Mesenchymal stem cell (in vitro differentiated cells and primary cell): ENCODE data around the gene SLC2A9.

Experiments
- DNase-seq: peaks from one replicate; pipeline ENCODE4 v3.0.0-alpha.2; 2013
- H2AFZ ChIP-seq: one replicate; pipeline ENCODE4 v1.6.1; 2013; ENCODE audit warnings: low read depth, mild to moderate bottlenecking, control low read depth, inconsistent platforms, low read length, moderate library complexity
- H2AK5ac ChIP-seq: 2 replicates; pipeline ENCODE4 v1.6.1; 2013; ENCODE audit warnings: low read length, moderate library complexity, mild to moderate bottlenecking, inconsistent platforms; ENCODE audit not compliant: severe bottlenecking
- H2BK120ac ChIP-seq: one replicate; pipeline ENCODE4 v1.6.1; 2013; ENCODE audit warnings: low read depth, mild to moderate bottlenecking, inconsistent platforms, low read length, moderate library complexity
- H2BK12ac ChIP-seq, 2 experiments: one replicate each; pipeline ENCODE4 v1.6.1; 2013; ENCODE audit warnings: inconsistent platforms in 2 of 2, low read length in 2 of 2, mild to moderate bottlenecking in 2 of 2, moderate library complexity in 2 of 2, control low read depth in 1 of 2
- H2BK15ac ChIP-seq: one replicate; pipeline ENCODE4 v1.6.1; 2013; ENCODE audit warnings: mild to moderate bottlenecking, low read depth, inconsistent platforms; ENCODE audit not compliant: poor library complexity, severe bottlenecking
- H2BK5ac ChIP-seq: 2 replicates; pipeline ENCODE4 v1.6.1; 2013; ENCODE audit warnings: low read depth, mild to moderate bottlenecking, low read length, control low read depth, inconsistent platforms; ENCODE audit not compliant: poor library complexity, severe bottlenecking
- H3K14ac ChIP-seq, 2 experiments: one replicate each; pipeline ENCODE4 v1.6.1; 2013; ENCODE audit warnings: inconsistent platforms in 2 of 2, low read length in 2 of 2, control low read depth in 1 of 2, mild to moderate bottlenecking in 1 of 2, moderate library complexity in 1 of 2
- H3K18ac ChIP-seq, 2 experiments: one replicate each; pipeline ENCODE4 v1.6.1; 2013; ENCODE audit warnings: inconsistent platforms in 2 of 2, low read length in 2 of 2, control low read depth in 1 of 2, low read depth in 1 of 2, mild to moderate bottlenecking in 1 of 2
- H3K23ac ChIP-seq, 2 experiments: one replicate each; pipeline ENCODE4 v1.6.1; 2013; ENCODE audit warnings: inconsistent platforms in 2 of 2, low read length in 2 of 2, mild to moderate bottlenecking in 2 of 2, moderate library complexity in 2 of 2, control low read depth in 1 of 2
- H3K27ac ChIP-seq: 2 replicates; pipeline ENCODE4 v1.5.1; 2013; ENCODE audit warnings: mild to moderate bottlenecking, moderate library complexity, low read length, control low read depth, inconsistent platforms; ENCODE audit not compliant: poor library complexity, severe bottlenecking
- H3K27me3 ChIP-seq, 2 experiments: 2 replicates each; pipeline versions ENCODE4 v1.6.1 to v1.7.0; 2013; ENCODE audit warnings: low read length in 2 of 2, mild to moderate bottlenecking in 2 of 2, moderate library complexity in 2 of 2, control low read depth in 1 of 2, inconsistent platforms in 1 of 2; ENCODE audit not compliant: control insufficient read depth in 1 of 2, insufficient read depth in 1 of 2
- H3K36me3 ChIP-seq, 2 experiments: 2 replicates each; pipeline versions ENCODE4 v1.6.1 to v1.7.0; 2013; ENCODE audit warnings: low read length in 2 of 2, control low read depth in 1 of 2, inconsistent platforms in 1 of 2, low read depth in 1 of 2, mild to moderate bottlenecking in 1 of 2; ENCODE audit not compliant: insufficient read depth in 2 of 2, control insufficient read depth in 1 of 2
- H3K4ac ChIP-seq, 2 experiments: one replicate each; pipeline ENCODE4 v1.6.1; 2013; ENCODE audit warnings: inconsistent platforms in 2 of 2, low read length in 2 of 2, mild to moderate bottlenecking in 2 of 2, moderate library complexity in 2 of 2, control low read depth in 1 of 2, low read depth in 1 of 2
- H3K4me1 ChIP-seq: 2 replicates; pipeline ENCODE4 v1.6.1; 2013; ENCODE audit warnings: low read depth, low read length, control low read depth; ENCODE audit not compliant: control insufficient read depth, insufficient read depth
- H3K4me2 ChIP-seq: 2 replicates; pipeline ENCODE4 v1.6.1; 2013; ENCODE audit warnings: low read length, mild to moderate bottlenecking, inconsistent platforms; ENCODE audit not compliant: poor library complexity, severe bottlenecking
- H3K4me3 ChIP-seq, 2 experiments: 2 replicates each; pipeline versions ENCODE4 v1.5.1 to v1.7.0; 2013; ENCODE audit warnings: low read length in 2 of 2, mild to moderate bottlenecking in 2 of 2, control low read depth in 1 of 2, low read depth in 1 of 2; ENCODE audit not compliant: insufficient read depth in 1 of 2
- H3K79me1 ChIP-seq: replicated peaks from 2 replicates; pipeline ENCODE4 v1.6.1; 2013; ENCODE audit warnings: mild to moderate bottlenecking, control low read depth, low read length, inconsistent platforms; ENCODE audit not compliant: poor library complexity, severe bottlenecking
- H3K9ac ChIP-seq: 2 replicates; pipeline ENCODE4 v1.7.0; 2013; ENCODE audit warnings: mild to moderate bottlenecking, low read length, moderate library complexity
- H3K9me3 ChIP-seq: 2 replicates; pipeline ENCODE4 v1.7.0; 2013; ENCODE audit warnings: mild to moderate bottlenecking, low read length; ENCODE audit not compliant: control insufficient read depth
- H4K8ac ChIP-seq: one replicate; pipeline ENCODE4 v1.6.1; 2013; ENCODE audit warnings: inconsistent platforms, mild to moderate bottlenecking, low read length, moderate library complexity
- H4K91ac ChIP-seq: one replicate; pipeline ENCODE4 v1.6.1; 2013; ENCODE audit warnings: mild to moderate bottlenecking, low read length, inconsistent platforms
- WGBS: methylation state at CpG from one replicate; pipeline ENCODE4 v1.1.7; 2013; ENCODE audit warnings: mixed read lengths; 5-methylcytosine and 5-hydroxymethylcytosine counted together

The SLC2A9 gene

DNA sequence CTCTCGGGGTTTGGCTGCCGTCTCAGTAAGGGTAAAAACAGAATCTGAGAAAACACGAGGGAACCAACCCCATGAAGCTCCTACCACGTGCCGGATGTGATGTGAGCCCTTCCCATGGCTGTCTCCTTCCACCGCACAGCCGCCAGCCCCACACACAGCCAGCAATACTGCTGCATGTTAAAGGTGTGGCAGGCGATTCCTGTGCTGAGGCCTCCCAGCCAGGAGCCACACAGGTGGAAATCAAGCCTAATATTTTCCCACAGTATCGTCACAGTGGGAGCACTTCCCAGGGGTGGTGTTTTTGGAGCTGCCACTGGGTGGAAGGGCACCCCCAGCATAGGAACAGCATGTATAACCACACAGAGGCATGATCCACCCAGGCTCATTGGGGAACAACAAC lies 77.5 kb downstream of the SLC2A9 start:
- no peak overlapping the region for H4K8ac ChIP-seq
- H2BK12ac ChIP-seq = no peak overlapping the region
- no peaks in the 10 kb centered on the region for H3K9me3 ChIP-seq
- no peaks in the 10 kb centered on the region for H3K36me3 ChIP-seq
- no peak overlapping the region for H3K14ac ChIP-seq
- peaks cover 2% of the 10 kb centered on the region for H3K4me1 ChIP-seq
- no peak overlapping the region for H3K18ac ChIP-seq
- peak overlapping the region in 1 of 2 experiments; percentile 8 for H3K4me3 ChIP-seq
- WGBS = 81% methylated on average over 9 of the region's 9 CpGs
- H2BK120ac ChIP-seq = no peak overlapping the region
- H3K23ac ChIP-seq = no peak overlapping the region
- H2BK5ac ChIP-seq = no peak overlapping the region
- H4K91ac ChIP-seq = no peak overlapping the region
- no peak overlapping the region for H3K9ac ChIP-seq
- no peak overlapping the region for H2AFZ ChIP-seq
- H3K27me3 ChIP-seq = no peaks in the 10 kb centered on the region
- H3K27ac ChIP-seq = no peak overlapping the region
- no peak for DNase-seq
- H3K79me1 ChIP-seq = no peaks in the 10 kb centered on the region
- no peak overlapping the region for H2AK5ac ChIP-seq
- H2BK15ac ChIP-seq = no peak overlapping the region
- no peak overlapping the region for H3K4ac ChIP-seq
- H3K4me2 ChIP-seq = no peak overlapping the region

DNA sequence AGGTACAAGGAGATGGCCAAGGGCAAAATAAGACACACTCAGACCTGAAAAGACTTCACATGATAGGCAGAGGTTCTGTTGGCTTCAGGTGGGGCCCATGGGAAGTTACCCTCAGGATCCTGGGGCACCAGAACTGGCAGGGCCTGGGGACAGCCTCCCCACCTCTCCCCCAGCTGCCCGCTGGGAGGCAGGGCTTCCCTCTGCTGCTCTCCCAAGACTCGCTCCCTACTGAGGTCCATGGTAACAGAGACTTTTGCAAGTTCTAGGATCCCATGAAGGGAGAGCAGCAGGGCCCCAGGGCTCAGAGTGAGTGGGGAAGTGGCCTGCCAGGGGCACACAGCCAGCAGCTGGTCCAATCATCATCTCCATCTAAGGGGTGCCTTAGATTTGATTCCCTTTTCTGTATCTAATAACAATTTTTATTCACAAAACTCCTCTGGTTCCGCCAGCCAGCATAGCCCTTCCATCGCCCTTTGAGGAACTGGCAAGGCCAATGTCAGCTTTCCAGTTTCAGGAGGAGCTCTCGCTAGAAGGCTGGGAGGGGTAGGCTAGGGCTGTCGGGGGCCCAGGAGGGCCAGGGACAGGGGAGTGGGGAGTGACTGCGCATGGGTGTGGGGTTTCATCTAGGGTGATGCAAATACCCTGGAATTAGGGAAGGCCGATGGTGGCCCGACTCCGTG lies 78.2 kb downstream of the SLC2A9 start:
- Histone ChIP-seq H3K79me1 (no peaks in the 10 kb centered on the region), H3K9me3 (no peaks in the 10 kb centered on the region), H2BK120ac (no peak overlapping the region), H2BK12ac (no peak overlapping the region), H3K4me2 (no peak overlapping the region), H3K14ac (no peak overlapping the region), H3K18ac (no peak overlapping the region), H3K4me3 (no peak overlapping the region), H2AK5ac (no peak overlapping the region), H3K27ac (no peak overlapping the region), H2AFZ (no peak overlapping the region), H3K23ac (no peak overlapping the region), H3K36me3 (no peaks in the 10 kb centered on the region), H4K8ac (no peak overlapping the region), H4K91ac (no peak overlapping the region), H3K4ac (no peak overlapping the region), H3K4me1 (peaks cover 2% of the 10 kb centered on the region), H3K27me3 (no peaks in the 10 kb centered on the region), H3K9ac (no peak overlapping the region), H2BK5ac (no peak overlapping the region), H2BK15ac (no peak overlapping the region)
- 82% methylated on average over 6 of the region's 10 CpGs for WGBS
- DNase-seq = no peak

DNA sequence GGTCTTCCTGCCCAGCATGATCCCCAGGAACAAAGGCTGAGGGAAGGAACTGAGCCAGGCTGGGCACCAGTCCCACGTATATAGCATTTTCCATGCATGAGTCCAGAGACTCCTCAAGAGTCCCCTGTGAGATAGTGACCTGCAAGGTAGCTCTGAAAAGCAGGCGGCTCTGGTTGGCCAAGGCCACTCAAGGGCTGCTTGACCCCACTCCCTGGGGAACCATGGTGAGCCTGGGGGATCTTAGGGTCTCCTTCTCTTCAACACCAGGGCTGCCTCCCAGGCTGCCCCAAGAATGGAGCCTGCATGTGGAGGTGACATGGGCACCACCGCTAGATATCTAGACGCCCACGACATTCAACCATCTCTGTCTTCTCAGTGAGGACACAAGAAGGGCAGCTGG lies 79.2 kb downstream of the SLC2A9 start:
- Histone ChIP-seq H3K9me3 (no peaks in the 10 kb centered on the region), H3K27ac (no peak overlapping the region), H2BK15ac (no peak overlapping the region), H3K23ac (no peak overlapping the region), H2BK5ac (no peak overlapping the region), H3K27me3 (no peaks in the 10 kb centered on the region), H2BK120ac (no peak overlapping the region), H4K91ac (no peak overlapping the region), H3K4me1 (peaks cover 2% of the 10 kb centered on the region), H3K9ac (no peak overlapping the region), H2AK5ac (no peak overlapping the region), H3K36me3 (no peaks in the 10 kb centered on the region), H4K8ac (no peak overlapping the region), H3K4me3 (no peak overlapping the region), H2BK12ac (no peak overlapping the region), H3K4ac (no peak overlapping the region), H3K18ac (no peak overlapping the region), H2AFZ (no peak overlapping the region), H3K4me2 (no peak overlapping the region), H3K14ac (no peak overlapping the region), H3K79me1 (no peaks in the 10 kb centered on the region)
- DNase-seq = no peak
- 80% methylated on average over 5 of the region's 5 CpGs for WGBS

DNA sequence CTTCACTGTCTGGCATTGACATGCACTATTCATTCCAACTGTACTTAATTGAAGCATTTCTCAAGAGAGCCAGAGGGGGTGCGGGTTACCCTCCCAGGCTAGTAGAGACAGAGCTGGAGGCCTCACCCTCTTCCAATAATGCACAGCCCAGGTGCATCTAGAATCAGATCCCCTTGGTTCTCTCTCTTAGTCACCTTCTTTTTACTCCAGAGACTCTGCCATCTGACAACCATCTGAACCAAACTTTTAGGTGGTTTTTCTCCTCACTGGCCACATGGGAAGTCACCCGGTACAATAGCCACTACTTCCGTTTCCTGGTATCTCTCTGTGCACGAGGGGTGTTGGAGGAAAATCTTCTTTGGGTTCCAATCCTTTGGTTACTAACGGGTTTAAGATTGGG lies 81.3 kb downstream of the SLC2A9 start:
- Histone ChIP-seq H3K4me3 (no peak overlapping the region), H3K27me3 (peaks cover 0 to 3% of the 10 kb centered on the region in 2 experiments), H3K9ac (no peak overlapping the region), H3K18ac (no peak overlapping the region), H2BK120ac (no peak overlapping the region), H3K23ac (no peak overlapping the region), H2AK5ac (no peak overlapping the region), H2BK12ac (no peak overlapping the region), H3K79me1 (no peaks in the 10 kb centered on the region), H3K14ac (no peak overlapping the region), H2AFZ (no peak overlapping the region), H3K27ac (no peak overlapping the region), H3K4me1 (peaks cover 2% of the 10 kb centered on the region), H4K91ac (no peak overlapping the region), H4K8ac (no peak overlapping the region), H2BK5ac (no peak overlapping the region), H3K9me3 (no peaks in the 10 kb centered on the region), H3K4ac (no peak overlapping the region), H3K4me2 (no peak overlapping the region), H2BK15ac (no peak overlapping the region), H3K36me3 (no peaks in the 10 kb centered on the region)
- WGBS = 79% methylated on average over 5 of the region's 5 CpGs
- DNase-seq = no peak
